SW 1271 (cell line): ENCODE data around the gene SRPRA.

ENCODE experiments used
- DNase-seq, 2 experiments: peaks; one replicate each; lab custom pipeline; 2025; lab: John Stamatoyannopoulos, UW

The SRPRA gene

DNA sequence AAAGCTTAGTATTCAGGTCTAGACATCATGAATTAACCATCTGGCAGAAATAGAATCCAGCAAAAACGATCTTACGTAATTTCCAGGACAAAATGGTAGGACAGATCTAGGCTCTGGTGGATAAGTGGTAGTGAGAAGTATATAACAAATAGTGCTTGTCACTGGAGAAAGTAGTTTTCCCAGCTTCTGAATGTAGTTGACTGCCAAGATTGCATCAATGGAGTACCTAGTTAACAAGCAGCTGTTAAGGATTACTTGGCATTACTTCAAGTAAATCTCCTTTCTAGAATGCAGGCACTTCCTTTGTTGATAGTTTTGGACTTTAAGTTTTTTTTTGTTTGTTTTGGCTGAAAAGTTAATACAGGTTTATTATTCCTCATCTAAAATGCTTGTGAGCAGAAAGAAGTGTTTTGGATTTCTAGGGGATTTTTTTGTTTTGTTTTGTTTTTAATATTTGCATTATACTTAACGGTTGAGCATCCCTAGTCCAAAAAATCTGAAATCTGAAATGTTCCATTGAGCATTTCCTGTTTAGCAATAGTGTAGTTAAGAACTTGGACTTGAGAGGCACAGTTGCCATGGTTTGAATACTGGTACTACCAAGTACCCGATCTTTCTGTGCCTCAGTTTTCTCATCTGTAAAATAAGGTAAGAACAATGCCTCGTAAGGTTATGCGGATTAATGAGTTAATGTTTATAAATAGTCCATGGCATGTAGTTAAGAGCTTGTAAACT is 36.8 kb downstream of the SRPRA start:
- no peak for DNase-seq

DNA sequence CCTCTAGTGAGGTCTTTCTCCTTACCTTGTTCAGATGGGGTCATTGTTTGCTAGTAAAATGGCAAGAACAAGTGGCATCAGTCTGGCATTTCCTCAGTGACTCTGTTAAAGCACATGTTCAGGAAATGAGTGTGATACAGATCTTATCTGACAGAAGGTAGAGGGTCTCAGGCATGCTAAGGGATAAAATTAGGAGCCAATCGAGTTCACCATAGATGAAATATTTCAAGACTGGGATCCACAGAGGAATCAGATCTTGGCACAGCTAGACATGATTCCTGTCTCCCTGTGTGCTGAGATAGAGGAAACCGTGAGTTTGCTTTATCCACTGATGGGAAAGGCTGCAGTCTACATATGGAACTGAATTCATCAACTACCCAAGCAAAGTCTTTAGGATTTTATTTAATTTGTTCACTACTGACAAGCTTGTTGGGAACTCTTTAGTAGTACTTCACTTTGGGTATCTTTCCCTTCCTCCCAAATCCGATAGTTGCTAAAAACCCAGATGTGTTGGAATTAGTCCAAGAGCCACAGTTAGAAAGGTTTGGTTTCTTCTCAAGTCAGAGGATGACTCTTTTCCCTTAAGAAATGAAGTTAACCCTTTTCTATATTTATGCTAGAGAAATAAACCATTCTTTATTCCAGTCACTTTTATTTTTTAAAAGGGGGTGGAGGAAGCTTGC is 38.7 kb downstream of the SRPRA start:
- DNase-seq: no peak

DNA sequence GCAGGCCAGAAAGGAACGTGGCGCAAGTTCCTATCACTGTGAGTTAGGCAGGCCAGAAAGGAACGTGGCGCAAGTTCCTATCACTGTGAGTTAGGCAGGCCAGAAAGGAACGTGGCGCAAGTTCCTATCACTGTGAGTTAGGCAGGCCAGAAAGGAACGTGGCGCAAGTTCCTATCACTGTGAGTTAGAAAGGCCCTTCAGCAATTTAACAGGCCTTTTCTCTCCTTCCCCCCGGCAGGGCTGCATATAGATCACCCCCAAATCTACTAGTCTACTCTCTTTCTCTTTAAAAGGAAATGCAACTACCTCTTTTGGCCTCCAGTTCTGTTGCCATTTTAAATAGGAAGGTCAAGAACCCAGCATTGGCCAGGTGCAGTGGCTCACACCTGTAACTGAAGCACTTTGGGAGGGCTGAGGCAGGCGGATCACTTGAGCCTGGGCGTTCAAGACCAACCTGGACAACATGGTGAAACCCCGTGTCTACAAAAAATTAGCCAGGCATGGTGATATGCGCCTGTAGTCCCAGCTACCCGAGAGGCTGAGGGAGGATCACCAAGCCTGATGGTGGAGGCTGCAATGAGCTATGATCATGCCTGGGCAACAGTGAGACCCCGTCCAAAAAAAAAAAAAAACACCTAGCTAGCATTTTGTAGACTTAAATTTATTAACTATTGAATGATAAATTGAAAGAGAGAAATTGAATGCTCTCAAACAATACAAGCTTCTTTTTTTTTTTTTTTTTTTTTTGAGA is 42.2 kb downstream of the SRPRA start:
- DNase-seq: no peak

DNA sequence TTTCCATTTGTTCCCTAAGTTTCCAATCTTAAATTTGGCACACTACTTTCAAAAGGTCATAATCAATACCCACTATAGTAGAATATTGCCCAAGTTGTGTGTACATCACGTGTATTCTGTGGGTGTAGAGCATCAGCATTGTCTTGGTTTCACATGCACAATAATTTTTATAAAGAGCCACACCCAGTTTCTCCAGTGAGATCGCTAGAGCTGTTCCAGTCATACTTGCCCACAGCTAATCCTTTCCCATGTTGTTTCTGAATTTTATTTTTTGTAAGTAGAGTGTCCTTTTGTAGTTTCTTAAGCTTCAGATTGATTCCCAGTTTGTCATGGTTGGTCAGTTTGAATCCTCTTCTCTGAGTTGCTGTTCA is 43.4 kb downstream of the SRPRA start:
- DNase-seq: no peak

DNA sequence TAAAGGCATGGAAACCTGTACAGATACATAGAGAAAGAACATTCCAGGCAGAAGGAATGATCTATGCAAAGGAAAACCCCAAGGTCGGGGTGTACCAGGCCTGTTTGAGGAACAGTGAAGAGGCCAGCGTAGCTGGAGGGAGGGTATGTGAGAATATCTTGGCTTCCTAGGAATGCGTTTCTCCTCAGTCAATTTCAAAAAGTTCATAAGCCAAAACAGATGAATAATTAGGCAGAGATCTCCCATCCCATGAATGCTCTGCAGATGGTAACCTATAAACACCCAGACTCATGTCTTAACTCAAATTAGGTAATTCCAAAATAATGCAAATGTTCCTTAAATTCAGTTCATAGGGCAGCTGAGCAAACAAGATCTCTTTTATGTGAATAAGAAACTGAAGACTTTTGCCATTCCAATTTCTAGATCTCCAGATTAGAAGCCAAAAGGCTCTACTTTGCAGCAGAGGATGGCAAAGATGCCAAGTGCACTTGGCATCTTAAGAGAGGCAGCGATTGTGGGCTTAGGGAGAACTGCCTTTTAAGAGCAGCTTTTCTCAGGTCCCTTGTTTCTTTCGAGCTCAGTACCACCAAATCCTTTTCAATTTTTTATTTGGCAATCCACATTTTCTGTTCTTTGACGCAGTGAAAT is 43.9 kb downstream of the SRPRA start:
- no peak for DNase-seq

DNA sequence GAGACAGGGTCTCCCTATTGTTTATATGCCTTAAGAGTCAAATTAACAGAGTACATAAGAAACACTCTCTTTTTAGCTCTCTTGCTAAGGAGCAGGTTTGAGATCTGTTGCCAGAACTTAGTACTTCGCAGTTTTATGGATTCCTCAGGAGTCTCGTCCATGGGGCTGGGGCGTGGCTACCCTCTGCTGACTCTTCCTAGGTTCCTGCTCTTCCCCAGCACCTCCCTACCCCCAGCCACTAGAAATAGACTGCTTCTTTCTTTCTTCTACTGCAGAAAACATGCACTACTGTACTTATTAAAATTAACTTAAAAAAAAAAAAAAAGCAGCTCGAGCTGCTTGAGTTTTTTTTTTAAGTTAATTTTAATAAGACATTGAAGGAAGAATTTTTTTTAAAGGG is 49.1 kb downstream of the SRPRA start:
- DNase-seq: no peak

DNA sequence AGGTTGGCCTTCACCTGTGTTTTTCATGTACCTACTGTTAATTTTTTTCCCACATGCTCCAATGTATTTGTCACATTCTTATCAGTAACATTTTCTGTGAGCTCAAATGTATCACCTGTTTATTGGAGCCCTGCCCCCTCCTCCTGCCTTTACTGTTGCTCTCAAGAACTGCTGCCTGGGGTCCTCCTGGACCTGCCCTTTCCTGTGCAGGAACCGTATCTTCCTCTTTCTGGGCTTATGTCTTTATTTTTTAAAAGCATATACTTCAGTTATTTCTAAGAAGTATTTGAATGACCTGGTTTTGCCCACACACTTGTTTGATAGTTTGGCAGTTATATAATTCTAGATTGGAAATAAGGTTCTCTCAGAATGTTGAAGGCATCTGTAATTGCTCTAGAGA is 51.2 kb downstream of the SRPRA start:
- DNase-seq: no peak

DNA sequence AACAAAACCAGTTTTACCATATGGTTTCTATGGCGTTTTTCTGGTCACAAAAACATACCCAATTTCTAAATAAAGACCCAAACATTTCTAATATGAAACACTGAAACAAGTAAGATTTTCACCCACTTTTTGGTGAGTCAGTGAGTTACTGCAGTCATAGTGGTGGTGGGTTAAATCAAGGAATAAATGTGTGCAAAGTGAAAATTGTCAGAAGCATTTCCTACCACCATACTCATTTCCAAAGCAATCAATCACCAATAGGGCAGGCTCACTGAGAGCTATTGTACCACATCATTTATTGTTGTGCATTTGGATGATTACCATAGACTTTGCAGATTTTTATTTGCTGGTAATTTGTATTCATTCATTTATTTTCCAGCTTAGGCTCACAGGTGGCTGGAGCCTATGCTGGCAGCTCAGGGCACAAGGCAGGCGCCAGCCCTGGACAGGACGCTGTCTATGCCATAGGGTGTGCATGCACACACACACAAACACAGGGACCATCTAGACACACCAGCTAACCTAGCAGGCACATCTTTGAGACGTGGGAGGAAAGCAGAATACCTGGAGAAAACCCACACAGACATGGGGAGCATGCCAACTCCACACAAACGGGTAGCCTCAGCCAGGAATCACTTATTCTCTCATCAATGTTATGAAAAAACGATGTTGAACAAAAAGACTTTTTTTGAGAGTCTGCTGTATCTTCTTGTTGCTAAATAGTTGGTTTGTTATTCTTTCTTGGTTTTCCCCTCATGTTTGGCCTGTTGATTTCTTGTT is 52.0 kb downstream of the SRPRA start:
- DNase-seq: no peak

DNA sequence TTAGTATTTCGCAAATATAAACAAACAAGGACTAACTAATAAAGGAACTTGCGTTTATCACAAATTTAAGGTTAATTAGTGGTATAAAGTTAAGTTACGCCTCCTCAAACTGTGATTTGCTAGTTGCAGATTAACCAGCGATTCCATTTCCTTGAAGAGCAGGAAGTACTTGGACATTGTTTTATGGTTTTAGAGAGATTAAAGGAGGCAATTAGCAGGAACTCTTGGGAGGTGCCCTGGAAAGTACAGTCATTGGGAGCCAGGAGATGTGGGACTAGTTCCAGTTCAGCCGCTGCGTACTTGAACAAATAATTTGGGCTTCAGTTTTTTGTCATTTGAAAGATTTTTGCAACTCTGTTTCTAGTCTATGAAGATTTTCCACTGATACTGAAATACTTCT is 53.9 kb downstream of the SRPRA start:
- no peak for DNase-seq

DNA sequence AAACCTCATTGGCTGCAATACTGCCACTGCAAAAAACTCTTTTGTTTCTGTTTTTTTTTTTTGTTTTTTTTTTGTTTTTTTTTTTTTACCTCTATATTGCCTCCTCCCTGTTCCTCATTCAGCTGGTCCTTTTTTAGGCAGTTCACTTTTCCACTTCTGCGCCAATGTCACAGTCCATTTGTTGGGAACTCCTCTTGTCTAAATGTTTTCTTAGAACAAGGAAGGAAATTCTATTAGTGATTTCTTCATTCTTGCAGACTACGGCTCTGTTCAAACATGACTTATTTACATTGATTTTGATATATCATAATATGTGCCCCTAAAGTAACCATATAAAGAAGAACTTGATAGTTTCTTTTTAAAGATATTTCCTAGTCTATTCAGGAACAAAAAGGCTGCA is 54.3 kb downstream of the SRPRA start:
- DNase-seq: no peak
